GM21360 (cell line): Measurements from ENCODE around the gene CTSF.
"Not testable (repeated sequence)": the region's sequence is repeated elsewhere in the genome, so short reads cannot be mapped to it uniquely, and the experiment has no call there.

Experiments
- ATAC-seq: cut with Tn5 transposase; IDR thresholded peaks from one replicate; pipeline ENCODE4 v1.9.1; 2021; ENCODE audit warnings: mild to moderate bottlenecking, moderate library complexity; ENCODE audit not compliant: unreplicated experiment

Gene CTSF

GRCh38 chr11:66589996-66590675 lies 21.7 kb upstream of the CTSF start:
- ATAC-seq: no peak

GRCh38 chr11:66589315-66589714 lies 20.9 kb upstream of the CTSF start:
- not testable (repeated sequence) for ATAC-seq

GRCh38 chr11:66586136-66586535 lies 17.7 kb upstream of the CTSF start:
- no peak for ATAC-seq

- not testable (repeated sequence) for ATAC-seq
These were observed 17.0 kb upstream of the CTSF start for GRCh38 chr11:66585447-66585846.

- ATAC-seq: not testable (repeated sequence)
These were observed 14.2 kb upstream of the CTSF start for GRCh38 chr11:66582565-66583147.

GRCh38 chr11:66581261-66581660 lies 12.9 kb upstream of the CTSF start:
- no peak for ATAC-seq

- ATAC-seq: no peak
These were observed 12.4 kb upstream of the CTSF start for GRCh38 chr11:66580803-66581202.

GRCh38 chr11:66579017-66579606 lies 10.7 kb upstream of the CTSF start:
- no peak for ATAC-seq

GRCh38 chr11:66570850-66571180 lies 2.4 kb upstream of the CTSF start:
- no peak for ATAC-seq

GRCh38 chr11:66570079-66570849 lies 1.9 kb upstream of the CTSF start:
- ATAC-seq: no peak

GRCh38 chr11:66569076-66569475 lies 670 bp upstream of the CTSF start:
- no peak for ATAC-seq

- no peak for ATAC-seq
These were observed 651 bp downstream of the CTSF start for GRCh38 chr11:66567787-66568123.

- no peak for ATAC-seq
These were observed 2.2 kb downstream of the CTSF start for GRCh38 chr11:66566221-66566620.

- no peak for ATAC-seq
These were observed 3.4 kb downstream of the CTSF start for GRCh38 chr11:66564984-66565383.

GRCh38 chr11:66564538-66564937 lies 3.9 kb downstream of the CTSF start:
- no peak for ATAC-seq

GRCh38 chr11:66563832-66564231 lies 4.6 kb downstream of the CTSF start:
- no peak for ATAC-seq

GRCh38 chr11:66562907-66563583 lies 5.4 kb downstream of the CTSF start:
- no peak for ATAC-seq

- ATAC-seq: no peak
These were observed 6.1 kb downstream of the CTSF start for GRCh38 chr11:66562275-66562674.

GRCh38 chr11:66561975-66562248 lies 6.5 kb downstream of the CTSF start:
- ATAC-seq: no peak

GRCh38 chr11:66561178-66561974 lies 7.0 kb downstream of the CTSF start:
- no peak for ATAC-seq
